PC-9 (cell line): ENCODE results near the gene EPHA3.

Experiments
- CTCF ChIP-seq: fragments of 200-600 bp; sonication (generic); conservative IDR thresholded peaks from 2 replicates; pipeline ENCODE4 v1.6.1; 2017; ENCODE audit warnings: mixed run types, antibody characterized with exemption, mild to moderate bottlenecking, moderate library complexity
- EZH2 ChIP-seq: fragments of 200-600 bp; sonication (generic); IDR thresholded peaks from 2 replicates; pipeline ENCODE4 v1.8.0; 2017; ENCODE audit warnings: antibody characterized with exemption, low read depth

GRCh38 chr3:89368846-89369245 is 261.4 kb downstream of the EPHA3 start:
- TF ChIP-seq CTCF (no peak), EZH2 (no peak)
